IPS-15b (cell line): ENCODE measurements around the gene HOXC6.

Experiments
- H3K27me3 ChIP-seq: one replicate; pipeline ENCODE4 v1.6.1; 2013; ENCODE audit warnings: low read length; ENCODE audit not compliant: control insufficient read depth, insufficient read depth
- H3K36me3 ChIP-seq: one replicate; pipeline ENCODE4 v1.6.1; 2013; ENCODE audit warnings: low read length; ENCODE audit not compliant: control insufficient read depth, insufficient read depth
- H3K4me1 ChIP-seq: one replicate; pipeline ENCODE4 v1.6.1; 2013; ENCODE audit warnings: mild to moderate bottlenecking, low read length; ENCODE audit not compliant: control insufficient read depth, insufficient read depth
- H3K4me3 ChIP-seq: one replicate; pipeline ENCODE4 v1.5.1; 2013; ENCODE audit warnings: low read depth, low read length
- H3K9ac ChIP-seq: one replicate; pipeline ENCODE4 v1.6.1; 2013; ENCODE audit warnings: low read depth, mild to moderate bottlenecking, low read length
- H3K9me3 ChIP-seq: one replicate; pipeline ENCODE4 v1.6.1; 2013; ENCODE audit warnings: mild to moderate bottlenecking, low read length; ENCODE audit not compliant: control insufficient read depth, insufficient read depth

Gene HOXC6

GRCh38 chr12:54032627-54033100, 4.4 kb downstream of the HOXC6 start, which contains the start of gene HOXC5:
TSS of gene HOXC5 (plus strand) at chr12:54033050. CDS start at chr12:54033123, 73 bp downstream.
- Histone ChIP-seq H3K36me3 (no peaks in the 10 kb centered on the region), H3K4me3 (peak within 1 kb of the TSS; percentile 16), H3K9ac (no peak within 1 kb of the TSS), H3K9me3 (no peaks in the 10 kb centered on the region), H3K27me3 (peaks cover 100% of the 10 kb centered on the region), H3K4me1 (peaks cover 2% of the 10 kb centered on the region)

- Histone ChIP-seq H3K27me3 (peaks cover 100% of the 10 kb centered on the region), H3K9me3 (no peaks in the 10 kb centered on the region), H3K4me3 (no peak overlapping the region), H3K9ac (no peak overlapping the region), H3K4me1 (peaks cover 2% of the 10 kb centered on the region), H3K36me3 (no peaks in the 10 kb centered on the region)
Measured at GRCh38 chr12:54033106-54033979, 5.1 kb downstream of the HOXC6 start.

GRCh38 chr12:54033980-54034784, 5.9 kb downstream of the HOXC6 start:
- Histone ChIP-seq H3K9ac (no peak overlapping the region), H3K36me3 (no peaks in the 10 kb centered on the region), H3K27me3 (peaks cover 100% of the 10 kb centered on the region), H3K4me3 (peak overlapping the region; percentile 26), H3K9me3 (no peaks in the 10 kb centered on the region), H3K4me1 (peaks cover 2% of the 10 kb centered on the region)

- H3K9me3 ChIP-seq = no peaks in the 10 kb centered on the region
- H3K4me3 ChIP-seq = peak overlapping the region; percentile 13
- H3K36me3 ChIP-seq = no peaks in the 10 kb centered on the region
- H3K9ac ChIP-seq = no peak overlapping the region
- H3K4me1 ChIP-seq = peaks cover 2% of the 10 kb centered on the region
- peaks cover 100% of the 10 kb centered on the region for H3K27me3 ChIP-seq
Measured at GRCh38 chr12:54034785-54035310, 6.6 kb downstream of the HOXC6 start.

GRCh38 chr12:54035568-54036264, 7.5 kb downstream of the HOXC6 start:
- Histone ChIP-seq H3K9ac (no peak overlapping the region), H3K27me3 (peaks cover 100% of the 10 kb centered on the region), H3K4me1 (peaks cover 2% of the 10 kb centered on the region), H3K36me3 (no peaks in the 10 kb centered on the region), H3K4me3 (peak overlapping the region; percentile 23), H3K9me3 (no peaks in the 10 kb centered on the region)

- peaks cover 2% of the 10 kb centered on the region for H3K4me1 ChIP-seq
- no peak overlapping the region for H3K9ac ChIP-seq
- H3K9me3 ChIP-seq = no peaks in the 10 kb centered on the region
- H3K27me3 ChIP-seq = peaks cover 100% of the 10 kb centered on the region
- H3K36me3 ChIP-seq = no peaks in the 10 kb centered on the region
- no peak overlapping the region for H3K4me3 ChIP-seq
Measured at GRCh38 chr12:54036620-54037359, 8.6 kb downstream of the HOXC6 start.

GRCh38 chr12:54037360-54038283, 9.4 kb downstream of the HOXC6 start:
- Histone ChIP-seq H3K9me3 (no peaks in the 10 kb centered on the region), H3K9ac (no peak overlapping the region), H3K27me3 (peaks cover 100% of the 10 kb centered on the region), H3K4me3 (peak overlapping the region; percentile 18), H3K36me3 (no peaks in the 10 kb centered on the region), H3K4me1 (peaks cover 2% of the 10 kb centered on the region)

- peaks cover 1% of the 10 kb centered on the region for H3K4me1 ChIP-seq
- no peak overlapping the region for H3K4me3 ChIP-seq
- peaks cover 100% of the 10 kb centered on the region for H3K27me3 ChIP-seq
- no peaks in the 10 kb centered on the region for H3K9me3 ChIP-seq
- H3K36me3 ChIP-seq = no peaks in the 10 kb centered on the region
- no peak overlapping the region for H3K9ac ChIP-seq
Measured at GRCh38 chr12:54038284-54038870, 10.1 kb downstream of the HOXC6 start.

GRCh38 chr12:54038871-54039414, 10.7 kb downstream of the HOXC6 start:
- H3K4me3 ChIP-seq = no peak overlapping the region
- H3K27me3 ChIP-seq = peaks cover 100% of the 10 kb centered on the region
- H3K9me3 ChIP-seq = no peaks in the 10 kb centered on the region
- H3K36me3 ChIP-seq = no peaks in the 10 kb centered on the region
- H3K9ac ChIP-seq = no peak overlapping the region
- no peaks in the 10 kb centered on the region for H3K4me1 ChIP-seq
